ENCODE measurements around the gene KRTAP22-2. TPM values are rescaled to one million over a fixed set of nuclear protein-coding genes. Genes with fewer than 3 reads are reported as not detected.

Gene KRTAP22-2
- total RNA-seq, 3 donors from 2014 or later (not counting 1 experiment from before 2014, with no cell fraction given), result not detected

DNA sequence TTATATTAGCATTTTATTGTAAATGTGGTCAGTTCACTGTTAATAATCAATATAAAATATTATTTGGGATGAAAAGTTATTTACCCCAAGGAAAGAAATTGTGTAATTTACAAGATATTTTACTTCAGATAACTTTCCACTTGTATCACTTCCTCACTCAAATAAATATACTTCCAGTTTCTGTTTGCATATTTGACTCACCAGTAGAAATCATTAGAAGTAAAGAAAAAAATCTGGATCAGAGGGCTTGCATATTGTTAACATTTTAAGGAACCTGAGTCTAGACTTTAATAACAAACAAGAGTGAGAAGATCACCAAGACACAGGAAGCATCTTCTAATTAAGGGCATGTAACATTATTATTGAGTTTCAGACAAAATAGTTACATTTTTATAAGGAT is 29.9 kb upstream of the KRTAP22-2 start:
- H3K9me3 ChIP-seq (ENCODE audit: control insufficient read depth, insufficient read depth, low read length), result peaks cover 11% of the 10 kb centered on the region
- no peak for ATAC-seq
- Mint-ChIP-seq H3K4me3 (no peak overlapping the region), H3K9me3 (peaks cover 0 to 6% of the 10 kb centered on the region in 2 donors), H3K27me3 (ENCODE audit: low read depth in 2 of 2) (no peaks in the 10 kb centered on the region), H3K4me1 (no peaks in the 10 kb centered on the region), H3K27ac (no peak overlapping the region), H3K36me3 (no peaks in the 10 kb centered on the region)
- no peak for DNase-seq
- no peaks in the 10 kb centered on the region for H3K27me3 ChIP-seq (ENCODE audit: control insufficient read depth, insufficient read depth, low read length)
- intact Hi-C loops (cut with micrococcal nuclease), result no loop called here
- TF ChIP-seq, protein P1, sequence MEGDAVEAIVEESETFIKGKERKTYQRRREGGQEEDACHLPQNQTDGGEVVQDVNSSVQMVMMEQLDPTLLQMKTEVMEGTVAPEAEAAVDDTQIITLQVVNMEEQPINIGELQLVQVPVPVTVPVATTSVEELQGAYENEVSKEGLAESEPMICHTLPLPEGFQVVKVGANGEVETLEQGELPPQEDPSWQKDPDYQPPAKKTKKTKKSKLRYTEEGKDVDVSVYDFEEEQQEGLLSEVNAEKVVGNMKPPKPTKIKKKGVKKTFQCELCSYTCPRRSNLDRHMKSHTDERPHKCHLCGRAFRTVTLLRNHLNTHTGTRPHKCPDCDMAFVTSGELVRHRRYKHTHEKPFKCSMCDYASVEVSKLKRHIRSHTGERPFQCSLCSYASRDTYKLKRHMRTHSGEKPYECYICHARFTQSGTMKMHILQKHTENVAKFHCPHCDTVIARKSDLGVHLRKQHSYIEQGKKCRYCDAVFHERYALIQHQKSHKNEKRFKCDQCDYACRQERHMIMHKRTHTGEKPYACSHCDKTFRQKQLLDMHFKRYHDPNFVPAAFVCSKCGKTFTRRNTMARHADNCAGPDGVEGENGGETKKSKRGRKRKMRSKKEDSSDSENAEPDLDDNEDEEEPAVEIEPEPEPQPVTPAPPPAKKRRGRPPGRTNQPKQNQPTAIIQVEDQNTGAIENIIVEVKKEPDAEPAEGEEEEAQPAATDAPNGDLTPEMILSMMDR (IDR thresholded peaks at IDR 0.05), result no peak
- H3K27ac ChIP-seq (ENCODE audit: low read length), result no peak overlapping the region
- no peaks in the 10 kb centered on the region for H3K36me3 ChIP-seq (ENCODE audit: control insufficient read depth, insufficient read depth, low read length)
- H3K4me3 ChIP-seq (ENCODE audit: low read length), result no peak overlapping the region
- H3K4me1 ChIP-seq (ENCODE audit: control insufficient read depth, insufficient read depth, low read length), result no peaks in the 10 kb centered on the region

DNA sequence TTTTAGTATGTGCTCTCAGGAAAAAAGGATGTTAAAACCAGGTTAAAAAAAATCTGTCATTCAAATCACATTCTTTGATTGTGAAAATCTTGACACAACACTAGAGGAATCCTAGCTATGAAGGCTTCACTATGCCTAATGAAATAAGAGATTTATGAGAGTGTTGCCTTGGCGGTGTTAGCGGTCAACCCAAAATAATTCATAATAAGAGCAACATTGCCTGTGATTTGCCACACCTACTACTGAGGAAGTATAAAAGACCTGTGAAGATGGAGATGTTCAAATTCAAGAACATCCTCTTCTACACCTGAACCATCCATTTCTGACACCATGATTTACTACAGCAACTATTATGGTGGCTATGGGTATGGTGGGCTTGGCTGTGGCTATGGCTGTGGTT is 25.9 kb upstream of the KRTAP22-2 start, which contains the start of gene KRTAP20-1:
TSS of gene KRTAP20-1 (plus strand) at position 301 of the 400 bp plus-strand sequence. CDS start at position 331, 30 bp downstream.
- no peak within 1 kb of the TSS for H3K4me3 Mint-ChIP-seq
- DNase-seq (no peak), ATAC-seq (no peak)
- H3K27me3 ChIP-seq (ENCODE audit: control insufficient read depth, insufficient read depth, low read length), result no peaks in the 10 kb centered on the region
- H3K27ac ChIP-seq (ENCODE audit: low read length), result no peak within 1 kb of the TSS
- peaks cover 3 to 4% of the 10 kb centered on the region in 2 donors for H3K9me3 Mint-ChIP-seq
- no peaks in the 10 kb centered on the region for H3K4me1 Mint-ChIP-seq
- no peaks in the 10 kb centered on the region for H3K36me3 ChIP-seq (ENCODE audit: control insufficient read depth, insufficient read depth, low read length)
- no peaks in the 10 kb centered on the region for H3K27me3 Mint-ChIP-seq (ENCODE audit: low read depth in 2 of 2)
- no CpG with 5 or more reads among the region's 2 CpGs for WGBS (ENCODE audit: insufficient coverage)
- TF ChIP-seq, protein P1 (IDR thresholded peaks at IDR 0.05), result no peak
- H3K36me3 Mint-ChIP-seq, result no peaks in the 10 kb centered on the region
- H3K4me1 ChIP-seq (ENCODE audit: control insufficient read depth, insufficient read depth, low read length), result no peaks in the 10 kb centered on the region
- H3K27ac Mint-ChIP-seq, result no peak within 1 kb of the TSS
- intact Hi-C loops (cut with micrococcal nuclease), result no loop called here
- no peak within 1 kb of the TSS for H3K4me3 ChIP-seq (ENCODE audit: low read length)
- H3K9me3 ChIP-seq (ENCODE audit: control insufficient read depth, insufficient read depth, low read length), result peaks cover 4% of the 10 kb centered on the region

DNA sequence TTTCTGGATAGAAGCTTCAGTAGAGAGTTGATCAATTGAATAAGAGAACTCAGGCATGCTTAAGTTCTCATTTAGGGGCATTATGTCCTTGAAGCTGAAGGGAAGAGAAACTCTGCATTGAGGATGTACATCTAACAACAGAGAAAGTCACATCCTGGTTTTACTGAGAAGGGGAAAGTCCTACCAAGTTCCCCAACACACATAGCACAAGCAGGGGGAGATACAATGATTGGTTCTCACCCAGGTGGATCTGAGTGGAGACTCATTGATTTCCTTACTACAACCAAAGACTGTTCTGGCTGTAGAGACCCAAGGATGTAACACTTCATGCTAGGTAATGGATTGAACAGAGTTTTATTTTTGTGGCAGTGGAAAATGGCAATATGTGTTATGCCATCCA is 25.0 kb upstream of the KRTAP22-2 start:
- H3K4me1 ChIP-seq (ENCODE audit: control insufficient read depth, insufficient read depth, low read length), result no peaks in the 10 kb centered on the region
- no peaks in the 10 kb centered on the region for H3K36me3 ChIP-seq (ENCODE audit: control insufficient read depth, insufficient read depth, low read length)
- Mint-ChIP-seq H3K4me3 (no peak overlapping the region), H3K4me1 (no peaks in the 10 kb centered on the region), H3K9me3 (peaks cover 6 to 9% of the 10 kb centered on the region in 2 donors), H3K27ac (no peak overlapping the region), H3K36me3 (no peaks in the 10 kb centered on the region), H3K27me3 (ENCODE audit: low read depth in 2 of 2) (no peaks in the 10 kb centered on the region)
- DNase-seq (no peak), ATAC-seq (no peak)
- TF ChIP-seq, protein P1 (IDR thresholded peaks at IDR 0.05), result no peak
- H3K27me3 ChIP-seq (ENCODE audit: control insufficient read depth, insufficient read depth, low read length), result no peaks in the 10 kb centered on the region
- H3K27ac ChIP-seq (ENCODE audit: low read length), result no peak overlapping the region
- H3K9me3 ChIP-seq (ENCODE audit: control insufficient read depth, insufficient read depth, low read length), result peaks cover 4% of the 10 kb centered on the region
- H3K4me3 ChIP-seq (ENCODE audit: low read length), result no peak overlapping the region
- intact Hi-C loops (cut with micrococcal nuclease), result no loop called here

DNA sequence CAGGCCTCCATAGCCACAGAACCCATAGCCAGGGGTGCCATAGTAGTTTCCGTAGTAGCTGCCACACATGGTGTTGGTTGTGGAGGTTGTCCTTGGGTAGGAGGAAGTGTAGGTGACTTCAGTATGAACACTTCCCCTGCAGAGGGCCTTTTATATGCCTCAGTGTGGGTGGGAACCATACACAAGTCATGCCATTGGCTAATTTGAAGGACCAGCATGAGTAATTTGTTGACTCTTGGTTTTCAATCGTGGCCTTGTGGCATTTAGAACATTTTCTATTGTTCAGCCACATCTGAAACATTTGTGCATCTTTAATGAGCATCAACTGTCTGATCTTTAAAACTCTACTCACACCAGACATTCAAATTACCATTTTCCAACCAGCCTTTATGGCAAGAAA is 23.6 kb upstream of the KRTAP22-2 start, which contains the start of gene KRTAP6-1:
TSS of gene KRTAP6-1 (minus strand) at position 95 of the 400 bp plus-strand sequence. CDS start at position 69, 26 bp downstream.
- Mint-ChIP-seq H3K9me3 (peaks cover 6 to 12% of the 10 kb centered on the region in 2 donors), H3K27me3 (ENCODE audit: low read depth in 2 of 2) (no peaks in the 10 kb centered on the region), H3K4me3 (no peak within 1 kb of the TSS), H3K27ac (no peak within 1 kb of the TSS), H3K36me3 (no peaks in the 10 kb centered on the region), H3K4me1 (no peaks in the 10 kb centered on the region)
- ATAC-seq (no peak), DNase-seq (no peak)
- H3K27ac ChIP-seq (ENCODE audit: low read length), result no peak within 1 kb of the TSS
- no peaks in the 10 kb centered on the region for H3K36me3 ChIP-seq (ENCODE audit: control insufficient read depth, insufficient read depth, low read length)
- 72% methylated on average over 2 of the region's 2 CpGs for WGBS (ENCODE audit: insufficient coverage)
- no peaks in the 10 kb centered on the region for H3K4me1 ChIP-seq (ENCODE audit: control insufficient read depth, insufficient read depth, low read length)
- peaks cover 4% of the 10 kb centered on the region for H3K9me3 ChIP-seq (ENCODE audit: control insufficient read depth, insufficient read depth, low read length)
- TF ChIP-seq, protein P1 (IDR thresholded peaks at IDR 0.05), result no peak
- H3K4me3 ChIP-seq (ENCODE audit: low read length), result no peak within 1 kb of the TSS
- no peaks in the 10 kb centered on the region for H3K27me3 ChIP-seq (ENCODE audit: control insufficient read depth, insufficient read depth, low read length)
- intact Hi-C loops (cut with micrococcal nuclease), result no loop called here
